ENCODE data around the gene TECPR1.

TECPR1 gene

DNA sequence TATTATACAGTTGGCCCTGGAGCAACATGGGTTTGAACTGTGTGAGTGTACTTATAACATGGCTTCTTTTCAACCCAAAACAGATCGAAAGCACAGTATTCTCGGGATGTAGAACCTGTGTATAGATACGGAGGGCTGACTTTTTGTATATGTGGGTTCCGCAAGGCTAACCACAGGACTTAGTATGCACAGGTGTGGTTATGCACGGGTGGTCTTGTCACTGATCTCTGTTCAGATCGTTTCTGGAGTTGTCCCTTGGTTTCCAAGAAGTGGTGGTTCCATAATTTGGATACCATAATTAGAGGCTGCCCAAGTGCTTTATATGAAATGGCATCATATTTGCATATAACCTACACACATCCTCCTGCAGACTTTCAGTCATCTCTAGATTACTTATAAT lies 51.7 kb downstream of the TECPR1 start:
- DNase-seq (ENCODE audit: low read depth) = no peak
- no peak overlapping the region for H3K4me3 ChIP-seq (ENCODE audit: low read depth, low read length)
- TF ChIP-seq, protein P1, sequence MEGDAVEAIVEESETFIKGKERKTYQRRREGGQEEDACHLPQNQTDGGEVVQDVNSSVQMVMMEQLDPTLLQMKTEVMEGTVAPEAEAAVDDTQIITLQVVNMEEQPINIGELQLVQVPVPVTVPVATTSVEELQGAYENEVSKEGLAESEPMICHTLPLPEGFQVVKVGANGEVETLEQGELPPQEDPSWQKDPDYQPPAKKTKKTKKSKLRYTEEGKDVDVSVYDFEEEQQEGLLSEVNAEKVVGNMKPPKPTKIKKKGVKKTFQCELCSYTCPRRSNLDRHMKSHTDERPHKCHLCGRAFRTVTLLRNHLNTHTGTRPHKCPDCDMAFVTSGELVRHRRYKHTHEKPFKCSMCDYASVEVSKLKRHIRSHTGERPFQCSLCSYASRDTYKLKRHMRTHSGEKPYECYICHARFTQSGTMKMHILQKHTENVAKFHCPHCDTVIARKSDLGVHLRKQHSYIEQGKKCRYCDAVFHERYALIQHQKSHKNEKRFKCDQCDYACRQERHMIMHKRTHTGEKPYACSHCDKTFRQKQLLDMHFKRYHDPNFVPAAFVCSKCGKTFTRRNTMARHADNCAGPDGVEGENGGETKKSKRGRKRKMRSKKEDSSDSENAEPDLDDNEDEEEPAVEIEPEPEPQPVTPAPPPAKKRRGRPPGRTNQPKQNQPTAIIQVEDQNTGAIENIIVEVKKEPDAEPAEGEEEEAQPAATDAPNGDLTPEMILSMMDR (IDR thresholded peaks at IDR 0.05; ENCODE audit: control insufficient read depth, extremely low read depth, insufficient read depth) = no peak

- no peak overlapping the region for H3K4me3 ChIP-seq (ENCODE audit: low read depth, low read length)
- TF ChIP-seq, protein P1 (IDR thresholded peaks at IDR 0.05; ENCODE audit: control insufficient read depth, extremely low read depth, insufficient read depth) = no peak
- DNase-seq (ENCODE audit: low read depth) = no peak
Measured at GRCh38 chr7:98199131-98199530, 52.9 kb downstream of the TECPR1 start.

GRCh38 chr7:98196706-98197605 lies 55.1 kb downstream of the TECPR1 start:
- no peak for DNase-seq (ENCODE audit: low read depth)
- TF ChIP-seq, protein P1 (IDR thresholded peaks at IDR 0.05; ENCODE audit: control insufficient read depth, extremely low read depth, insufficient read depth) = no peak

GRCh38 chr7:98194672-98195457 lies 57.2 kb downstream of the TECPR1 start:
- DNase-seq (ENCODE audit: low read depth) = no peak
- no peak overlapping the region for H3K4me3 ChIP-seq (ENCODE audit: low read depth, low read length)
- TF ChIP-seq, protein P1 (IDR thresholded peaks at IDR 0.05; ENCODE audit: control insufficient read depth, extremely low read depth, insufficient read depth) = no peak

More at GRCh38 chr7:98196706-98197605, 55.1 kb downstream of the TECPR1 start:
- no peak overlapping the region for H3K4me3 ChIP-seq (ENCODE audit: low read depth, low read length)

GRCh38 chr7:98194186-98194585 lies 57.8 kb downstream of the TECPR1 start:
- TF ChIP-seq, protein P1 (IDR thresholded peaks at IDR 0.05; ENCODE audit: control insufficient read depth, extremely low read depth, insufficient read depth) = no peak
- H3K4me3 ChIP-seq (ENCODE audit: low read depth, low read length) = no peak overlapping the region
- no peak for DNase-seq (ENCODE audit: low read depth)

DNA sequence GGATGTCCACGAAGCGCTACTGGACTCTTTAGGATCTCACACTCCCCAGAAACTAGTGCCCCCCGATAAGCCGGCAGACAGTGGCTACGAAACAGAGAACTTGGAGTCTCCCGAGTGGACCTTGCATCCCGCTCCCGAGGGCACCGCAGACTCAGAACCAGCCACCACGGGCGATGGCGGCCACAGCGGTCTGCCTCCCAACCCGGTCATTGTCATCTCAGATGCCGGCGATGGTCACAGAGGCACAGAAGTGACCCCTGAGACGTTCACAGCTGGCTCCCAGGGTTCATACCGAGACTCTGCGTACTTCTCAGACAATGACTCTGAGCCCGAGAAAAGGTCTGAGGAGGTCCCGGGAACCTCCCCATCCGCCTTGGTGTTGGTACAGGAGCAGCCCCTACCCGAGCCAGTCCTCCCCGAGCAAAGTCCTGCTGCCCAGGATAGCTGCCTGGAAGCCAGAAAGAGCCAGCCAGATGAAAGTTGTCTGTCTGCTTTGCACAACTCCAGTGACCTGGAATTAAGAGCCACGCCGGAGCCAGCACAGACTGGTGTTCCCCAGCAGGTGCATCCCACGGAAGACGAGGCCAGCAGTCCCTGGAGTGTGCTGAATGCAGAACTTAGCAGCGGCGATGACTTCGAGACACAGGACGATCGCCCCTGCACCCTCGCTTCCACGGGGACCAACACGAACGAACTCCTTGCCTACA lies 58.4 kb downstream of the TECPR1 start:
- TF ChIP-seq, protein P1 (IDR thresholded peaks at IDR 0.05; ENCODE audit: control insufficient read depth, extremely low read depth, insufficient read depth) = no peak
- H3K4me3 ChIP-seq (ENCODE audit: low read depth, low read length) = no peak overlapping the region
- no peak for DNase-seq (ENCODE audit: low read depth)

Data from LNCaP clone FGC (cell line).